Colonic mucosa (tissue), 4 donors: ENCODE data around the gene EDIL3. TPM values are rescaled to one million over a fixed set of nuclear protein-coding genes. Genes with fewer than 3 reads are reported as not detected.

Experiments
- DNase-seq: peaks from one replicate; pipeline ENCODE4 v3.0.0-alpha.2; 2020
- H3K27ac ChIP-seq: fragments of 200-600 bp; one replicate; pipeline ENCODE4 v1.8.0; 2021
- H3K27me3 ChIP-seq: fragments of 200-600 bp; one replicate; pipeline ENCODE4 v1.8.0; 2021
- H3K36me3 ChIP-seq: fragments of 200-600 bp; one replicate; pipeline ENCODE4 v1.8.0; 2021
- H3K4me1 ChIP-seq: fragments of 200-600 bp; one replicate; pipeline ENCODE4 v1.8.0; 2021; ENCODE audit warnings: mild to moderate bottlenecking
- H3K4me3 ChIP-seq: fragments of 200-600 bp; one replicate; pipeline ENCODE4 v1.8.0; 2021
- H3K9ac ChIP-seq, 2 donors: one replicate each; pipeline ENCODE4 v1.7.0; 2013; ENCODE audit warnings: control low read depth in 2 of 2, low read depth in 2 of 2, low read length in 2 of 2
- H3K9me3 ChIP-seq: fragments of 200-600 bp; one replicate; pipeline ENCODE4 v1.8.0; 2021
- intact Hi-C: fragments of 100-400 bp; cut with DNase I; formaldehyde crosslinking; loops from one replicate; pipeline ENCODE4 v1.14.1; 2022
- total RNA-seq, 2 donors: library from RNA; stranded (reverse); fragmentation: NEBNext Ultra II Directional in 1 of 2; extraction: Animal tissue kit (Norgen Biotek cat#: 25700) in 1 of 2; gene quantifications; one replicate each; pipeline ENCODE4 v1.2.1, GENCODE V29; 2021
- TF ChIP-seq, protein P1 (sequence below): fragments of 200-600 bp; IDR thresholded peaks from one replicate; pipeline ENCODE4 v1.8.0; 2022; ENCODE audit warnings: antibody characterized with exemption, mild to moderate bottlenecking
- donor health status: healthy.
- donor health status: DM: no; HTN: no; CAD: no.
- donor health status: DM: no; HTN: no; CAD: no.

The EDIL3 gene
- total RNA-seq, 2 donors from 2014 or later = 23.6 to 27.5 TPM

DNA sequence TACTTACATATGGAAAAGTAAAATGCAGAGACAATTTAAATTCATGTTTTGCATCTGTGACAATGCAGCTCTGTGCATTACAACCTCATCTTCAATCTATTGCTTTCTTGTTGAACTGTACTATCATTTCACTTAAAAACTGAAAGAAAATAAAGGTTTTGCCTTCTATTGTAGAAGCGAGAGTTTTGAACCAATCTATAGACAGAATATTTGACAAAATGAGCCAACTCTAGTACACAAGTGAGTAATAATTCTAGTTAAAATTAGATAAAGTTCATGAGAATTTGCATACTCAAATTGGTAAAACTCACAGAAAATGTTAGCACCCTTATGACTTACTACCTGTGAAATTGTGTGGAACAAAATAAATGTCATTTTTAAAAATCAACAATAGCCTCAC is 123.7 kb downstream of the EDIL3 start:
- Histone ChIP-seq H3K9me3 (no peaks in the 10 kb centered on the region), H3K9ac (no peak overlapping the region), H3K27me3 (no peaks in the 10 kb centered on the region), H3K27ac (no peak overlapping the region), H3K4me3 (no peak overlapping the region), H3K36me3 (no peaks in the 10 kb centered on the region), H3K4me1 (no peaks in the 10 kb centered on the region)
- DNase-seq = no peak
- intact Hi-C loops = no loop called here
- TF ChIP-seq, protein P1, sequence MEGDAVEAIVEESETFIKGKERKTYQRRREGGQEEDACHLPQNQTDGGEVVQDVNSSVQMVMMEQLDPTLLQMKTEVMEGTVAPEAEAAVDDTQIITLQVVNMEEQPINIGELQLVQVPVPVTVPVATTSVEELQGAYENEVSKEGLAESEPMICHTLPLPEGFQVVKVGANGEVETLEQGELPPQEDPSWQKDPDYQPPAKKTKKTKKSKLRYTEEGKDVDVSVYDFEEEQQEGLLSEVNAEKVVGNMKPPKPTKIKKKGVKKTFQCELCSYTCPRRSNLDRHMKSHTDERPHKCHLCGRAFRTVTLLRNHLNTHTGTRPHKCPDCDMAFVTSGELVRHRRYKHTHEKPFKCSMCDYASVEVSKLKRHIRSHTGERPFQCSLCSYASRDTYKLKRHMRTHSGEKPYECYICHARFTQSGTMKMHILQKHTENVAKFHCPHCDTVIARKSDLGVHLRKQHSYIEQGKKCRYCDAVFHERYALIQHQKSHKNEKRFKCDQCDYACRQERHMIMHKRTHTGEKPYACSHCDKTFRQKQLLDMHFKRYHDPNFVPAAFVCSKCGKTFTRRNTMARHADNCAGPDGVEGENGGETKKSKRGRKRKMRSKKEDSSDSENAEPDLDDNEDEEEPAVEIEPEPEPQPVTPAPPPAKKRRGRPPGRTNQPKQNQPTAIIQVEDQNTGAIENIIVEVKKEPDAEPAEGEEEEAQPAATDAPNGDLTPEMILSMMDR = no peak

DNA sequence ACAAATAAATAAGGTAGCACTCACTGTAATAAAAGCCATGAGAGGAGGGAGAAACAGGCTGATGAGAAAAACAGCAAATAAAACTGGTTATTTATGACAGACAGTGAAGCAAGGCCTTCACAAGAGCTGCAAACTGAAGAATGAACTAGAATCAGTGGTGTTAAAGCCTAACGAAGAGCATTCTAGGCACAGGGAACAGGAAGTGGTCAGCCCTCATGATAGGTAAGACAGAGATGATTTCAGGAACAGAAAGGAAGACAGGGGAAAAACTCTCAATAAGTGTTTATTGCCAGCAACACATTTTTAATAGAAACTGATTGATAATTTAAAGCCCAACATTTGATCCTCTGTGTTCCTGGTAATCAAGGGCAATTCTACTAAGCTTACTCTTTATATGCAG is 124.5 kb downstream of the EDIL3 start:
- intact Hi-C loops = no loop called here
- TF ChIP-seq, protein P1 = no peak

DNA sequence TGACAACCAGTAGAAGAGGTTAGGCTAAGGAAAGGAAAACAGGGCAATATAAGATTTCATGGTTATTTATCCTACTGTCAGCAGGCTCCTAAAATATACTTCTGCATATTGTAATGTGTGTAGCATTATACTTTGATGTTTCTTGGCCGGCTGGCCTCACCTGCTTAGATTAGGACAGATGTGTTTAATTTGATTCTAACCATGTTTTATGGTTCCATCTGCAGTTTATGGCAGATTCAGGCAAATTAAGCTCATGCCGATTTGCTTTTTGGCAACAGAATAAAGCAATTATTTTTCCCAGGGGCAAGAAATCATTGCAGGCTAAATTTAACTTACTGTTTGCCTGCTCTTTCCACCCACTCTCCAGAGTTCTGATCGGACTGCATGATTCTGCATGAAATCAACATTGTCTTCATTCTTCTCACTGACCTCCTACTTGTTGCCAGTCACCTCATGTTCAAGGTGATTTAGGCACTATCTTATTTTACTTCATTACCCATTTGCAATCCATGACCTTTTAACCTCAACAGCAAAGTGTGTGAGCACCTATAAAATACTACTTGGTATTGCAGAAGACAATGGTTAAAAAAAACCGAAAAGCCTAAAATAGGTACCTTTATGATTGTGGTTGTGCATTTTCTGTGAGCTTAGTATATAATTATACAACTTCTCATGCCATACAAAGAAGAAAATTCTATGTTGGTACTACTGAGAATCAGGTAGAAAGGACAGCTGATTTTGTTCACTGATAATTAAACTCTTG is 125.2 kb downstream of the EDIL3 start:
- intact Hi-C loops = loop anchor here (5.0 to 10.0 kb wide), 2 partner anchors 335 to 537 kb away; partner anchors contain the start of gene HAPLN1
- no peak for DNase-seq
- Histone ChIP-seq H3K27ac (no peak overlapping the region), H3K4me3 (no peak overlapping the region), H3K36me3 (no peaks in the 10 kb centered on the region), H3K9me3 (no peaks in the 10 kb centered on the region), H3K9ac (no peak overlapping the region), H3K27me3 (no peaks in the 10 kb centered on the region), H3K4me1 (no peaks in the 10 kb centered on the region)
- TF ChIP-seq, protein P1 = no peak

More for the DNA sequence above, 124.5 kb downstream of the EDIL3 start:
- no peak overlapping the region for H3K27ac ChIP-seq
- H3K36me3 ChIP-seq = no peaks in the 10 kb centered on the region
- H3K4me1 ChIP-seq = no peaks in the 10 kb centered on the region
- DNase-seq = no peak
- H3K9ac ChIP-seq = no peak overlapping the region
- no peaks in the 10 kb centered on the region for H3K27me3 ChIP-seq
- H3K9me3 ChIP-seq = no peaks in the 10 kb centered on the region
- H3K4me3 ChIP-seq = no peak overlapping the region

DNA sequence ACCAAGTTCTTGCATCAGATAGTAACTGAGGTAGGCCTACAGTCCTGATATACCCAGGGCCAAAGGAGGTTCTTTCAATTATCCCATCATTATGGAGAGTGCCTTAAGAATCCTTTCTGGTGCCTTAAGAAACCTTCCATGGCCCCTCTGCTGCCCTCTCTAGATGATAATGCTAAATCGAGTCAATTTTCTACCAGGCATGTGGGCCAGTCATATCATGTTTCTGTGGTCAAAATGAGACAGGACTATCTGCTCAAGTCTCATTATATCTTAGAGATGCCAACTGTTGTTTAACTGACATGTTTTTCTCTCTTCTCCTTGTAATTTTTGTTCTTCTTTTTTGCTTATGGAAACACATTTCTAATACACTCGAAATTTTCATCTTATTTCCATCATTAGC is 127.6 kb downstream of the EDIL3 start:
- H3K27me3 ChIP-seq = no peaks in the 10 kb centered on the region
- H3K9ac ChIP-seq = no peak overlapping the region
- H3K4me1 ChIP-seq = no peaks in the 10 kb centered on the region
- H3K4me3 ChIP-seq = no peak overlapping the region
- intact Hi-C loops = loop anchor here (5.0 to 10.0 kb wide), 2 partner anchors 332 to 535 kb away; partner anchors contain the start of gene HAPLN1
- H3K9me3 ChIP-seq = no peaks in the 10 kb centered on the region
- H3K36me3 ChIP-seq = no peaks in the 10 kb centered on the region
- no peak overlapping the region for H3K27ac ChIP-seq
- DNase-seq = no peak
- TF ChIP-seq, protein P1 = no peak

DNA sequence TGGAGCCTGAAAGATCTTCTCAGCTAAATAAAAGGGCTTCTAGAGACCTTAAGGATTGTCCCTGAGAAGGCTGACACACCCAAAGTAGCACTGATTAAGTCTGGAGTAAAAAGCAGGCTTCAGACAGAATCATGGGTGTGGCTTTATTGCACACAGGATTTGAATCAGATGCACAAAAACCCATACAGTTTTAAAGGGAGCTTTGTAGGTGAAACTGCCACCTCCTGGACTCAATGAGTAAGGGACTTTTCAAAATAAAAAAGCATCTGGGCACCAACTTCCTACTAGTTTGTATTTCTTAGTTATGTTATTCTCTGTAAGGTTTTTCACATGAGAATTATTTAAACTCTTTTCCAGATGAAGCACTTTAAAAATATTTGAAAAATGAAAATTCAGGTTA is 129.4 kb downstream of the EDIL3 start:
- H3K9me3 ChIP-seq = no peaks in the 10 kb centered on the region
- intact Hi-C loops = loop anchor here (5.0 to 10.0 kb wide), 2 partner anchors 331 to 533 kb away; partner anchors contain the start of gene HAPLN1
- H3K4me1 ChIP-seq = no peaks in the 10 kb centered on the region
- TF ChIP-seq, protein P1 = no peak
- no peaks in the 10 kb centered on the region for H3K36me3 ChIP-seq
- no peaks in the 10 kb centered on the region for H3K27me3 ChIP-seq
- H3K9ac ChIP-seq = no peak overlapping the region
- DNase-seq = no peak
- no peak overlapping the region for H3K4me3 ChIP-seq
- H3K27ac ChIP-seq = no peak overlapping the region
